Fibroblast of skin of left quadriceps (primary cell): ENCODE data around the gene S100A11.
"Not testable (repeated sequence)": the region's sequence is repeated elsewhere in the genome, so short reads cannot be mapped to it uniquely, and the experiment has no call there.

Experiments used
- DNase-seq, 2 experiments: peaks; one replicate each; pipeline ENCODE4 v3.0.0-alpha.2; 2013; ENCODE audit warnings: low read depth in 2 of 2

The S100A11 gene

GRCh38 chr1:152036267-152037216 is at the start of gene S100A11:
Gene S100A11, minus strand, starts transcription at chr1:152037004. Its CDS starts 89 bp downstream, at chr1:152036915.
- DNase-seq: peak; percentile 63 to 68

GRCh38 chr1:152084853-152085252 is 48.0 kb upstream of the S100A11 start:
- DNase-seq: no peak

GRCh38 chr1:152081026-152081425 is 44.2 kb upstream of the S100A11 start:
- not testable (repeated sequence) for DNase-seq

GRCh38 chr1:152080494-152080893 is 43.7 kb upstream of the S100A11 start:
- DNase-seq: not testable (repeated sequence)

- no peak for DNase-seq
These were observed 42.1 kb upstream of the S100A11 start for GRCh38 chr1:152078831-152079441.

- DNase-seq: no peak
These were observed 35.5 kb upstream of the S100A11 start for GRCh38 chr1:152072311-152072710.

- DNase-seq: no peak
These were observed 34.3 kb upstream of the S100A11 start for GRCh38 chr1:152071123-152071522.

GRCh38 chr1:152067929-152068328 is 31.1 kb upstream of the S100A11 start:
- no peak for DNase-seq

- no peak for DNase-seq
These were observed 30.3 kb upstream of the S100A11 start for GRCh38 chr1:152067150-152067549.

- no peak for DNase-seq
These were observed 25.1 kb upstream of the S100A11 start for GRCh38 chr1:152061952-152062351.

GRCh38 chr1:152053375-152053774 is 16.6 kb upstream of the S100A11 start:
- DNase-seq: no peak

GRCh38 chr1:152052606-152053005 is 15.8 kb upstream of the S100A11 start:
- peak; percentile 50 to 56 for DNase-seq

- DNase-seq: no peak
These were observed 14.3 kb upstream of the S100A11 start for GRCh38 chr1:152050886-152051675.

- DNase-seq: peak; percentile 16 to 26
These were observed 12.7 kb upstream of the S100A11 start for GRCh38 chr1:152049291-152050083.

GRCh38 chr1:152048416-152049009 is 11.7 kb upstream of the S100A11 start:
- no peak for DNase-seq

- DNase-seq: peak; percentile 94 to 95
These were observed 11.1 kb upstream of the S100A11 start for GRCh38 chr1:152047730-152048415.

GRCh38 chr1:152047413-152047729 is 10.6 kb upstream of the S100A11 start:
- no peak for DNase-seq

GRCh38 chr1:152044386-152044785 is 7.6 kb upstream of the S100A11 start:
- no peak for DNase-seq

GRCh38 chr1:152043870-152044269 is 7.1 kb upstream of the S100A11 start:
- no peak for DNase-seq

GRCh38 chr1:152042030-152042429 is 5.2 kb upstream of the S100A11 start:
- no peak for DNase-seq
